Astrocyte (in vitro differentiated cells and primary cell): ENCODE results near the gene NFATC4. TPM values are rescaled to one million over a fixed set of nuclear protein-coding genes. Genes with fewer than 3 reads are reported as not detected.
"Not testable (repeated sequence)": the region's sequence is repeated elsewhere in the genome, so short reads cannot be mapped to it uniquely, and the experiment has no call there.

Source experiments
- DNase-seq: peaks from one replicate; pipeline ENCODE4 v3.0.0-alpha.2; 2010; ENCODE audit warnings: low read depth
- FAIRE-seq: peaks from 2 replicates; lab custom pipeline; 2011; peaks lifted over from hg19 to GRCh38; lab: Jason Lieb, UNC
- H2AFZ ChIP-seq: 2 replicates; pipeline ENCODE4 v1.6.0; 2012; ENCODE audit warnings: low read depth, low read length, inconsistent platforms
- H3K27ac ChIP-seq: 2 replicates; pipeline ENCODE4 v1.5.1; 2011; ENCODE audit warnings: low read depth, low read length, inconsistent platforms
- H3K27me3 ChIP-seq: 2 replicates; pipeline ENCODE4 v1.6.0; 2011; ENCODE audit warnings: low read length, inconsistent platforms; ENCODE audit not compliant: insufficient read depth
- H3K36me3 ChIP-seq: 2 replicates; pipeline ENCODE4 v1.5.1; 2011; ENCODE audit warnings: low read length, inconsistent platforms; ENCODE audit not compliant: insufficient read depth
- H3K4me1 ChIP-seq: 2 replicates; pipeline ENCODE4 v1.5.1; 2011; ENCODE audit warnings: low read length, inconsistent platforms; ENCODE audit not compliant: insufficient read depth
- H3K4me2 ChIP-seq: 2 replicates; pipeline ENCODE4 v1.6.0; 2012; ENCODE audit warnings: low read length, inconsistent platforms
- H3K4me3 ChIP-seq: 2 replicates; pipeline ENCODE4 v1.5.1; 2011; ENCODE audit warnings: low read depth, mild to moderate bottlenecking, low read length, inconsistent platforms; ENCODE audit not compliant: insufficient read depth
- H3K79me2 ChIP-seq: 2 replicates; pipeline ENCODE4 v1.6.0; 2012; ENCODE audit warnings: mild to moderate bottlenecking, low read length, inconsistent platforms; ENCODE audit not compliant: insufficient read depth
- H3K9ac ChIP-seq: 2 replicates; pipeline ENCODE4 v1.6.0; 2012; ENCODE audit warnings: mild to moderate bottlenecking, low read length, inconsistent platforms
- H3K9me3 ChIP-seq: 2 replicates; pipeline ENCODE4 v1.5.1; 2012; ENCODE audit warnings: low read depth, mild to moderate bottlenecking, low read length, inconsistent platforms; ENCODE audit not compliant: insufficient read depth
- H4K20me1 ChIP-seq: 2 replicates; pipeline ENCODE4 v1.6.0; 2012; ENCODE audit warnings: low read length, inconsistent platforms; ENCODE audit not compliant: insufficient read depth
- H3K27ac Mint-ChIP-seq: one replicate; pipeline ENCODE4 v1.8.0; 2021; ENCODE audit warnings: mild to moderate bottlenecking, mixed read lengths; ENCODE audit not compliant: unreplicated experiment
- H3K27me3 Mint-ChIP-seq: one replicate; pipeline ENCODE4 v1.8.0; 2021; ENCODE audit warnings: low read depth, mixed read lengths; ENCODE audit not compliant: unreplicated experiment
- H3K36me3 Mint-ChIP-seq: one replicate; pipeline ENCODE4 v1.8.0; 2021; ENCODE audit warnings: low read depth, mixed read lengths; ENCODE audit not compliant: unreplicated experiment
- H3K4me1 Mint-ChIP-seq: one replicate; pipeline ENCODE4 v1.8.0; 2021; ENCODE audit warnings: low read depth, mixed read lengths; ENCODE audit not compliant: unreplicated experiment
- H3K4me3 Mint-ChIP-seq: one replicate; pipeline ENCODE4 v1.8.0; 2021; ENCODE audit warnings: mild to moderate bottlenecking, moderate library complexity, mixed read lengths; ENCODE audit not compliant: unreplicated experiment
- H3K9me3 Mint-ChIP-seq: one replicate; pipeline ENCODE4 v1.8.0; 2021; ENCODE audit warnings: mild to moderate bottlenecking, mixed read lengths; ENCODE audit not compliant: unreplicated experiment
- EZH2 ChIP-seq: IDR thresholded peaks from 2 replicates; pipeline ENCODE4 v1.6.1; 2012; ENCODE audit warnings: mild to moderate bottlenecking, low read length, inconsistent platforms; ENCODE audit not compliant: insufficient read depth
- total RNA-seq: library from RNA; stranded (reverse); gene quantifications from 2 replicates; pipeline ENCODE4 v1.2.1, GENCODE V29; 2021
- TF ChIP-seq, protein P1 (sequence below): IDR thresholded peaks from 2 replicates; pipeline ENCODE4 v1.5.1; 2011; ENCODE audit warnings: low read depth, mild to moderate bottlenecking, inconsistent platforms, low read length, moderate library complexity; ENCODE audit not compliant: insufficient read depth

The NFATC4 gene
- total RNA-seq, 1 donor from 2014 or later = 61.9 TPM

DNA sequence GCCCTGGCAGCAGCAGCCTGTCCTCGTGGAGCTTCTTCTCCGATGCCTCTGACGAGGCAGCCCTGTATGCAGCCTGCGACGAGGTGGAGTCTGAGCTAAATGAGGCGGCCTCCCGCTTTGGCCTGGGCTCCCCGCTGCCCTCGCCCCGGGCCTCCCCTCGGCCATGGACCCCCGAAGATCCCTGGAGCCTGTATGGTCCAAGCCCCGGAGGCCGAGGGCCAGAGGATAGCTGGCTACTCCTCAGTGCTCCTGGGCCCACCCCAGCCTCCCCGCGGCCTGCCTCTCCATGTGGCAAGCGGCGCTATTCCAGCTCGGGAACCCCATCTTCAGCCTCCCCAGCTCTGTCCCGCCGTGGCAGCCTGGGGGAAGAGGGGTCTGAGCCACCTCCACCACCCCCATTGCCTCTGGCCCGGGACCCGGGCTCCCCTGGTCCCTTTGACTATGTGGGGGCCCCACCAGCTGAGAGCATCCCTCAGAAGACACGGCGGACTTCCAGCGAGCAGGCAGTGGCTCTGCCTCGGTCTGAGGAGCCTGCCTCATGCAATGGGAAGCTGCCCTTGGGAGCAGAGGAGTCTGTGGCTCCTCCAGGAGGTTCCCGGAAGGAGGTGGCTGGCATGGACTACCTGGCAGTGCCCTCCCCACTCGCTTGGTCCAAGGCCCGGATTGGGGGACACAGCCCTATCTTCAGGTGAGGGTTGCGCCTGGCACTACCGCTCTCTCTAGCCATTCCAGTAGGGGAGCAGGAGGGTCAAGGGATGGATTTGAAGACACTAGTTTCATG, 2.1 kb downstream of the NFATC4 start:
- H3K4me1 ChIP-seq = peaks cover 19% of the 10 kb centered on the region
- Mint-ChIP-seq H3K27ac (no peak overlapping the region), H3K9me3 (no peaks in the 10 kb centered on the region), H3K36me3 (peaks cover 20% of the 10 kb centered on the region), H3K27me3 (no peaks in the 10 kb centered on the region), H3K4me1 (peaks cover 18% of the 10 kb centered on the region), H3K4me3 (peak overlapping the region; percentile 60)
- H3K4me2 ChIP-seq = no peak overlapping the region
- no peak overlapping the region for H3K9ac ChIP-seq
- peaks cover 9% of the 10 kb centered on the region for H3K36me3 ChIP-seq
- H4K20me1 ChIP-seq = peaks cover 23% of the 10 kb centered on the region
- H2AFZ ChIP-seq = no peak overlapping the region
- H3K27ac ChIP-seq = no peak overlapping the region
- H3K9me3 ChIP-seq = no peaks in the 10 kb centered on the region
- FAIRE-seq = no peak
- no peak for TF ChIP-seq EZH2
- TF ChIP-seq, protein P1, sequence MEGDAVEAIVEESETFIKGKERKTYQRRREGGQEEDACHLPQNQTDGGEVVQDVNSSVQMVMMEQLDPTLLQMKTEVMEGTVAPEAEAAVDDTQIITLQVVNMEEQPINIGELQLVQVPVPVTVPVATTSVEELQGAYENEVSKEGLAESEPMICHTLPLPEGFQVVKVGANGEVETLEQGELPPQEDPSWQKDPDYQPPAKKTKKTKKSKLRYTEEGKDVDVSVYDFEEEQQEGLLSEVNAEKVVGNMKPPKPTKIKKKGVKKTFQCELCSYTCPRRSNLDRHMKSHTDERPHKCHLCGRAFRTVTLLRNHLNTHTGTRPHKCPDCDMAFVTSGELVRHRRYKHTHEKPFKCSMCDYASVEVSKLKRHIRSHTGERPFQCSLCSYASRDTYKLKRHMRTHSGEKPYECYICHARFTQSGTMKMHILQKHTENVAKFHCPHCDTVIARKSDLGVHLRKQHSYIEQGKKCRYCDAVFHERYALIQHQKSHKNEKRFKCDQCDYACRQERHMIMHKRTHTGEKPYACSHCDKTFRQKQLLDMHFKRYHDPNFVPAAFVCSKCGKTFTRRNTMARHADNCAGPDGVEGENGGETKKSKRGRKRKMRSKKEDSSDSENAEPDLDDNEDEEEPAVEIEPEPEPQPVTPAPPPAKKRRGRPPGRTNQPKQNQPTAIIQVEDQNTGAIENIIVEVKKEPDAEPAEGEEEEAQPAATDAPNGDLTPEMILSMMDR = no peak
- H3K27me3 ChIP-seq = no peaks in the 10 kb centered on the region
- no peak overlapping the region for H3K4me3 ChIP-seq
- no peaks in the 10 kb centered on the region for H3K79me2 ChIP-seq
- DNase-seq = no peak

GRCh38 chr14:24370748-24371147, 2.8 kb downstream of the NFATC4 start:
- H3K9ac ChIP-seq = no peak overlapping the region
- no peaks in the 10 kb centered on the region for H3K27me3 ChIP-seq
- TF ChIP-seq EZH2 = no peak
- TF ChIP-seq, protein P1 = no peak
- peaks cover 23% of the 10 kb centered on the region for H3K36me3 Mint-ChIP-seq
- FAIRE-seq (no peak), DNase-seq (no peak)
- peaks cover 12% of the 10 kb centered on the region for H3K36me3 ChIP-seq
- H3K27me3 Mint-ChIP-seq = no peaks in the 10 kb centered on the region
- H4K20me1 ChIP-seq = peaks cover 26% of the 10 kb centered on the region
- H3K27ac ChIP-seq = no peak overlapping the region
- peaks cover 13% of the 10 kb centered on the region for H3K4me1 Mint-ChIP-seq
- no peaks in the 10 kb centered on the region for H3K9me3 Mint-ChIP-seq
- H2AFZ ChIP-seq = no peak overlapping the region
- peaks cover 17% of the 10 kb centered on the region for H3K4me1 ChIP-seq
- H3K4me3 Mint-ChIP-seq = peak overlapping the region; percentile 60
- H3K79me2 ChIP-seq = no peaks in the 10 kb centered on the region
- H3K27ac Mint-ChIP-seq = no peak overlapping the region
- no peaks in the 10 kb centered on the region for H3K9me3 ChIP-seq
- H3K4me2 ChIP-seq = no peak overlapping the region
- H3K4me3 ChIP-seq = no peak overlapping the region

- not testable (repeated sequence) for H3K9me3 Mint-ChIP-seq, H3K27ac ChIP-seq, H3K27ac Mint-ChIP-seq, H3K4me2 ChIP-seq, H3K4me3 ChIP-seq, H3K9me3 ChIP-seq, H3K27me3 Mint-ChIP-seq, DNase-seq, H3K9ac ChIP-seq, H3K4me1 Mint-ChIP-seq, H3K79me2 ChIP-seq, H3K27me3 ChIP-seq, FAIRE-seq, H2AFZ ChIP-seq
- H3K4me3 Mint-ChIP-seq = peak overlapping the region; percentile 50
- peaks cover 23% of the 10 kb centered on the region for H3K36me3 Mint-ChIP-seq
- peaks cover 16% of the 10 kb centered on the region for H3K4me1 ChIP-seq
- H4K20me1 ChIP-seq = peaks cover 27% of the 10 kb centered on the region
- peaks cover 12% of the 10 kb centered on the region for H3K36me3 ChIP-seq
Measured at GRCh38 chr14:24371605-24372004, 3.6 kb downstream of the NFATC4 start.
